ENCODE measurements around the gene EPHA10. TPM values are rescaled to one million over a fixed set of nuclear protein-coding genes. Genes with fewer than 3 reads are reported as not detected.

EPHA10 gene
- total and polyA plus RNA-seq, 2 donors from 2014 or later = 0.88 TPM; not detected in 1

GRCh38 chr1:37734629-37735591 is 30.0 kb downstream of the EPHA10 start:
- Histone ChIP-seq H3K36me3 (ENCODE audit: control insufficient read depth in 2 of 3, insufficient read depth in 3 of 3, low read length in 3 of 3) (no peaks in the 10 kb centered on the region), H3K9me3 (ENCODE audit: control insufficient read depth in 2 of 3, insufficient read depth in 1 of 3, low read length in 3 of 3) (no peaks in the 10 kb centered on the region), H3K27me3 (ENCODE audit: control insufficient read depth, insufficient read depth, low read length) (no peaks in the 10 kb centered on the region), H3K9ac (ENCODE audit: low read length in 3 of 3) (no peak overlapping the region), H3K4me1 (ENCODE audit: control insufficient read depth in 2 of 3, insufficient read depth in 2 of 3, low read depth in 1 of 3, low read length in 3 of 3) (no peaks in the 10 kb centered on the region), H3K4me3 (ENCODE audit: low read length in 3 of 3) (no peak overlapping the region), H3K27ac (ENCODE audit: low read depth in 2 of 2, low read length in 2 of 2) (no peak overlapping the region)
- no peak for TF ChIP-seq CTCF (IDR thresholded peaks at IDR 0.05; ENCODE audit: borderline replicate concordance, extremely low read depth, insufficient read depth)
- intact Hi-C loops (cut with DNase I) = no loop called here
- DNase-seq (no peak), FAIRE-seq (no peak)

GRCh38 chr1:37732111-37732780 is 32.7 kb downstream of the EPHA10 start:
- intact Hi-C loops (cut with DNase I) = no loop called here
- no peak for TF ChIP-seq CTCF (IDR thresholded peaks at IDR 0.05; ENCODE audit: borderline replicate concordance, extremely low read depth, insufficient read depth)
- Histone ChIP-seq H3K9ac (ENCODE audit: low read length in 3 of 3) (no peak overlapping the region), H3K4me3 (ENCODE audit: low read length in 3 of 3) (no peak overlapping the region), H3K4me1 (ENCODE audit: control insufficient read depth in 2 of 3, insufficient read depth in 2 of 3, low read depth in 1 of 3, low read length in 3 of 3) (no peaks in the 10 kb centered on the region), H3K27ac (ENCODE audit: low read depth in 2 of 2, low read length in 2 of 2) (no peak overlapping the region), H3K9me3 (ENCODE audit: control insufficient read depth in 2 of 3, insufficient read depth in 1 of 3, low read length in 3 of 3) (no peaks in the 10 kb centered on the region), H3K27me3 (ENCODE audit: control insufficient read depth, insufficient read depth, low read length) (no peaks in the 10 kb centered on the region), H3K36me3 (ENCODE audit: control insufficient read depth in 2 of 3, insufficient read depth in 3 of 3, low read length in 3 of 3) (no peaks in the 10 kb centered on the region)
- DNase-seq = no peak
- FAIRE-seq = no peak

- Histone ChIP-seq H3K27ac (ENCODE audit: low read depth in 2 of 2, low read length in 2 of 2) (no peak overlapping the region), H3K4me1 (ENCODE audit: control insufficient read depth in 2 of 3, insufficient read depth in 2 of 3, low read depth in 1 of 3, low read length in 3 of 3) (no peaks in the 10 kb centered on the region), H3K9me3 (ENCODE audit: control insufficient read depth in 2 of 3, insufficient read depth in 1 of 3, low read length in 3 of 3) (no peaks in the 10 kb centered on the region), H3K9ac (ENCODE audit: low read length in 3 of 3) (no peak overlapping the region), H3K27me3 (ENCODE audit: control insufficient read depth, insufficient read depth, low read length) (no peaks in the 10 kb centered on the region), H3K36me3 (ENCODE audit: control insufficient read depth in 2 of 3, insufficient read depth in 3 of 3, low read length in 3 of 3) (no peaks in the 10 kb centered on the region), H3K4me3 (ENCODE audit: low read length in 3 of 3) (no peak overlapping the region)
- intact Hi-C loops (cut with DNase I) = no loop called here
- FAIRE-seq (no peak), DNase-seq (no peak)
- no peak for TF ChIP-seq CTCF (IDR thresholded peaks at IDR 0.05; ENCODE audit: borderline replicate concordance, extremely low read depth, insufficient read depth)
Measured at GRCh38 chr1:37731312-37732019, 33.5 kb downstream of the EPHA10 start.
